MM.1S (cell line): ENCODE measurements around the gene AVPR1B.

Source experiments
- DNase-seq: peaks from one replicate; pipeline ENCODE4 v3.0.0-alpha.2; 2015
- H2AFZ ChIP-seq: fragments of 300-600 bp; sonication (generic); 2 replicates; pipeline ENCODE4 v1.6.0; 2016; ENCODE audit warnings: antibody characterized with exemption, low read length
- H3F3A ChIP-seq: fragments of 300-600 bp; sonication (generic); 2 replicates; pipeline ENCODE4 v1.6.1; 2016; ENCODE audit warnings: mild to moderate bottlenecking, antibody characterized with exemption, low read length, moderate library complexity, mixed read lengths; ENCODE audit not compliant: insufficient read depth
- H3K27ac ChIP-seq: fragments of 300-600 bp; sonication (generic); 2 replicates; pipeline ENCODE4 v1.5.1; 2016; ENCODE audit warnings: mild to moderate bottlenecking, low read length
- H3K27me3 ChIP-seq: fragments of 300-600 bp; sonication (generic); replicated peaks from 2 replicates; pipeline ENCODE4 v1.6.0; 2016; ENCODE audit warnings: low read length; ENCODE audit not compliant: insufficient read depth
- H3K36me3 ChIP-seq: fragments of 300-600 bp; sonication (generic); replicated peaks from 2 replicates; pipeline ENCODE4 v1.6.1; 2016; ENCODE audit warnings: mild to moderate bottlenecking, low read length, mixed read lengths; ENCODE audit not compliant: insufficient read depth
- H3K4me1 ChIP-seq: fragments of 300-600 bp; sonication (generic); 2 replicates; pipeline ENCODE4 v1.6.1; 2016; ENCODE audit warnings: low read length, mixed read lengths
- H3K4me2 ChIP-seq: fragments of 300-600 bp; sonication (generic); 2 replicates; pipeline ENCODE4 v1.6.0; 2016; ENCODE audit warnings: low read depth, low read length
- H3K4me3 ChIP-seq: fragments of 300-600 bp; sonication (generic); 2 replicates; pipeline ENCODE4 v1.5.1; 2016; ENCODE audit warnings: low read length, mixed read lengths
- H3K79me2 ChIP-seq: fragments of 300-600 bp; sonication (generic); 2 replicates; pipeline ENCODE4 v1.6.1; 2016; ENCODE audit warnings: mixed run types, low read length, mixed read lengths
- H3K9ac ChIP-seq: fragments of 300-600 bp; sonication (generic); 2 replicates; pipeline ENCODE4 v1.6.1; 2016; ENCODE audit warnings: low read length, mixed read lengths
- H3K9me2 ChIP-seq: fragments of 300-600 bp; sonication (generic); replicated peaks from 2 replicates; pipeline ENCODE4 v1.6.1; 2016; ENCODE audit warnings: mild to moderate bottlenecking, low read length, mixed read lengths; ENCODE audit not compliant: insufficient read depth
- H3K9me3 ChIP-seq: fragments of 300-600 bp; sonication (generic); replicated peaks from 2 replicates; pipeline ENCODE4 v1.6.1; 2016; ENCODE audit warnings: mild to moderate bottlenecking, low read length, mixed read lengths; ENCODE audit not compliant: insufficient read depth
- H4K20me1 ChIP-seq: fragments of 300-600 bp; sonication (generic); 2 replicates; pipeline ENCODE4 v1.6.1; 2016; ENCODE audit warnings: mild to moderate bottlenecking, low read length, moderate library complexity, mixed read lengths; ENCODE audit not compliant: insufficient read depth
- EZH2 ChIP-seq: fragments of 300-600 bp; sonication (generic); optimal IDR thresholded peaks from 2 replicates; pipeline ENCODE3; 2017; ENCODE audit warnings: low read depth, mild to moderate bottlenecking, antibody characterized with exemption, low read length, mixed read lengths
- EZH2phosphoT487 ChIP-seq: fragments of 300-600 bp; sonication (generic); IDR thresholded peaks from 2 replicates; pipeline ENCODE4 v1.6.1; 2018; ENCODE audit warnings: antibody characterized with exemption, low read length
- TF ChIP-seq, protein P1 (sequence below): fragments of 300-600 bp; sonication (generic); IDR thresholded peaks from 2 replicates; pipeline ENCODE4 v1.5.1; 2016; ENCODE audit warnings: antibody characterized with exemption, low read length, mixed read lengths

AVPR1B gene

DNA sequence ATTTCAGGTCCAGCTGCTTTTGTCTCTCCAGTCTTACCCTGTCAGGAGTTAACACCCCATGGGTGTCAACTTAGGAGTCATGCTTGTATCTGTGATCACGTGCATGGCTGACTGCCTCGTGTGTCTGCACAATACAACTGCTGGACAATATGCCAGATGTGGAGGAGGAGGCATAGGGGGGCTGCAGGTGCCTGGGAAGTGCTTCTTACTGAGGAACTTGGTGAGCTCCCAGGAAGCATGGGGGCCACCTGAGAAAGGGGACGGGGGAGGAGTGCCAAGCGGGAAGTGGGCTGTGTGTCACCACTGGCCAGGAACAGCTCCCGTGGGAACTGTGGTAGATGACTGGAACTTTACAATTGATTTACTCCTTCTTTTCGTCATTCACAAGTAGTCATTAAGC, 54.7 kb downstream of the AVPR1B start:
- Histone ChIP-seq H3K9me3 (no peaks in the 10 kb centered on the region), H3K4me3 (no peak overlapping the region), H3K4me1 (peaks cover 22% of the 10 kb centered on the region), H3K4me2 (no peak overlapping the region), H3K27me3 (no peaks in the 10 kb centered on the region), H3K36me3 (peaks cover 4% of the 10 kb centered on the region; the same call in 1 of the 2 replicates), H3K9ac (no peak overlapping the region), H2AFZ (no peak overlapping the region), H4K20me1 (no peaks in the 10 kb centered on the region), H3K9me2 (no peaks in the 10 kb centered on the region), H3K27ac (no peak overlapping the region), H3K79me2 (peaks cover 23% of the 10 kb centered on the region), H3F3A (peaks cover 16% of the 10 kb centered on the region)
- DNase-seq: no peak
- TF ChIP-seq, protein P1, sequence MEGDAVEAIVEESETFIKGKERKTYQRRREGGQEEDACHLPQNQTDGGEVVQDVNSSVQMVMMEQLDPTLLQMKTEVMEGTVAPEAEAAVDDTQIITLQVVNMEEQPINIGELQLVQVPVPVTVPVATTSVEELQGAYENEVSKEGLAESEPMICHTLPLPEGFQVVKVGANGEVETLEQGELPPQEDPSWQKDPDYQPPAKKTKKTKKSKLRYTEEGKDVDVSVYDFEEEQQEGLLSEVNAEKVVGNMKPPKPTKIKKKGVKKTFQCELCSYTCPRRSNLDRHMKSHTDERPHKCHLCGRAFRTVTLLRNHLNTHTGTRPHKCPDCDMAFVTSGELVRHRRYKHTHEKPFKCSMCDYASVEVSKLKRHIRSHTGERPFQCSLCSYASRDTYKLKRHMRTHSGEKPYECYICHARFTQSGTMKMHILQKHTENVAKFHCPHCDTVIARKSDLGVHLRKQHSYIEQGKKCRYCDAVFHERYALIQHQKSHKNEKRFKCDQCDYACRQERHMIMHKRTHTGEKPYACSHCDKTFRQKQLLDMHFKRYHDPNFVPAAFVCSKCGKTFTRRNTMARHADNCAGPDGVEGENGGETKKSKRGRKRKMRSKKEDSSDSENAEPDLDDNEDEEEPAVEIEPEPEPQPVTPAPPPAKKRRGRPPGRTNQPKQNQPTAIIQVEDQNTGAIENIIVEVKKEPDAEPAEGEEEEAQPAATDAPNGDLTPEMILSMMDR: no peak
- TF ChIP-seq EZH2 (no peak), EZH2phosphoT487 (no peak)

DNA sequence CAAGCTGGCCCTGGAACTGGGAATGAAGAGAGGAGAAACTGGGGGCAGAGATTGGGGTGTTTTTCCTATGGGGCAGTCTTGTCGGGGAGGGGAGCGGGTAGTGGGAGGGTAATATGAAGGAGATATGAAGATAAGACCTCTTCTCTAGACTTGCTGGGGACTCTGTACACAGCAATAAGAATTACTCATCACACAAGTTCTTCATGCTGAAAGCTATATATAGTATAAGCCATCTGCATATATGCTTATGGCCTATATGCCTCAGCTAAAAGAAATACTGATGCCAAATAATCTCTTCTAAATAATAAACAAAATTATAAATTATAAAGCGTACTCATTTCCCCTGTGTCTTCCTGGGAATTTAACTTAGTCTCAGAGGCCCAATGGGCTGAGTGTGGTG, 56.3 kb downstream of the AVPR1B start:
- Histone ChIP-seq H3F3A (peaks cover 3% of the 10 kb centered on the region), H3K36me3 (peaks cover 4% of the 10 kb centered on the region; the same call in 1 of the 2 replicates), H3K4me3 (no peak overlapping the region), H3K9ac (no peak overlapping the region), H3K4me2 (no peak overlapping the region), H3K4me1 (peaks cover 7% of the 10 kb centered on the region), H2AFZ (no peak overlapping the region), H3K27me3 (no peaks in the 10 kb centered on the region), H3K27ac (no peak overlapping the region), H3K79me2 (peaks cover 31% of the 10 kb centered on the region), H3K9me3 (no peaks in the 10 kb centered on the region), H4K20me1 (no peaks in the 10 kb centered on the region), H3K9me2 (no peaks in the 10 kb centered on the region)
- DNase-seq: no peak
- TF ChIP-seq EZH2 (no peak), EZH2phosphoT487 (no peak)
- TF ChIP-seq, protein P1: no peak
